HG03025 (cell line): ENCODE data around the gene FXYD7.
"Not testable (repeated sequence)": the region's sequence is repeated elsewhere in the genome, so short reads cannot be mapped to it uniquely, and the experiment has no call there.

ENCODE experiments used
- ATAC-seq: cut with Tn5 transposase; IDR thresholded peaks from one replicate; pipeline ENCODE4 v1.9.1; 2021; ENCODE audit warnings: mild to moderate bottlenecking, moderate library complexity; ENCODE audit not compliant: unreplicated experiment, low FRiP score

Gene FXYD7, protein sequence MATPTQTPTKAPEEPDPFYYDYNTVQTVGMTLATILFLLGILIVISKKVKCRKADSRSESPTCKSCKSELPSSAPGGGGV

GRCh38 chr19:35143231-35143715, at the start of gene FXYD7:
TSS of gene FXYD7 (plus strand) at chr19:35143255. CDS start at chr19:35143334, 79 bp downstream.
- ATAC-seq = no peak

DNA sequence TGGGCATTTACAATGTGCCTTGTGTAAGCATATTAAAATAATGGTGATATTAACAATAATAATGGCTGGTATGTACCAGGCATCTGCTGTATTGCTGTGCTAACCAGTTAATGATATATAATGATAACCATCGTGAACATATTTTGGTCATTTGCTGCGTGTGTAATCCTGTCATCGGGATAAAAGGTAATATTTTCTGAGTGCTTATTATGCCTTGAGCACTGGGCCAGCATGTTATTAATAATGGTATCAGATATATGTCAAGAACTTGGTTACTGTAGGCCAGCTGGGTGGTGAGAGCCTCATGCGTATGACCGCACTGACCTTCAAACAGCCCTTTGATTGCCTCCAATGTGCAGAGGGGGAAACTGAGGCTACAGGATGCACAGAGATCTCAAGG, 49.6 kb upstream of the FXYD7 start:
- no peak for ATAC-seq

- no peak for ATAC-seq
These were observed 49.0 kb upstream of the FXYD7 start for GRCh38 chr19:35093941-35094647.

DNA sequence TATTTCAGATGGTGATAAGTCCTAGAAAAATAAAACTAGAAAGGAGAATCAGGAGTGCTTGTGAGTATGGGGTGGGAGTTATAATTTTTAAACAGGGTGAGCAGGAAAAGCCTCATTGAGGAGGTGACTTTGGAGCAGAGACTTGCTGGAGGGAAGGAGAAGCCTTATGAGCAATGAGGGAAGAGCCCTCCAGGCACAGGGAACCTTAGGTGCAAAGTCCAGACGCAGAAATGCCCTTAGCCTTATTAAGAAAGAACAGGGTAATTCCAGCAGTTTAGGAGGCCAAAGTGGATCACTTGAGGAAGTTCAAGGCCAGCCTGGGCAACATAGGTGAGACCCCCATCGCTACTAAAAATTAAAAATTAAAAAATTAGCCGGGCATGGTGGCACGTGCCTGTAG, 48.4 kb upstream of the FXYD7 start:
- no peak for ATAC-seq

GRCh38 chr19:35095667-35096368, 47.2 kb upstream of the FXYD7 start:
- ATAC-seq = no peak

DNA sequence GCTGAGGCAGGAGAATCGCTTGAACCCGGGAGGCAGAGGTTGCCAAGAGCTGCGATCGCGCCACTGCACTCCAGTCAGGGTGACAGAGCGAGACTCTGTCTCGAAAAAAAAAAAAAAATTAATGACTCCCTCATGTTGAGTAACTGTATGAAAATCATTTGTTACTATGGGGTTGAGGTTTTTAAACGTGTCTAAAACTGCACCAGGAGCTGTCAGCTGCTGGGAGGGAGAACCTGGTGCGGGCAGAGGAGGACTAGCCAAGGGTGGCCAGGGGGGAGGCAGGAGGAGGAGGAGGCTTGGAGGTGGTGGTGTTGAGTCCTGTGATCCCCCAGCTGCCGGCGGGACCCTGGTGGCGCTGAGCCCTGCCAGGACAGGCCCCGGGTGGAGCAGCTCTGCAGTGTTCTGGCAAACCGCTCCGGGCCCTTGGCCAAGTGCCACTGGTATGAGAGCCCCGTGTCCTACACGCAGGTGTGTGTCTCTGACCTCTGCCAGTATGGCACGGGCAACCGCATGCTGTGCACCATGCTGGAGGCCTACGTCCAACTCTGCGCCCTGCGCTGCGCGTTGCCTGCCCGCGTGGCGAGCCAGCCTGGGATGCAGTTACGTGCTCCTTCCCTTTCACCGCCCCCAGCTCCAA, 44.5 kb upstream of the FXYD7 start:
- no peak for ATAC-seq

DNA sequence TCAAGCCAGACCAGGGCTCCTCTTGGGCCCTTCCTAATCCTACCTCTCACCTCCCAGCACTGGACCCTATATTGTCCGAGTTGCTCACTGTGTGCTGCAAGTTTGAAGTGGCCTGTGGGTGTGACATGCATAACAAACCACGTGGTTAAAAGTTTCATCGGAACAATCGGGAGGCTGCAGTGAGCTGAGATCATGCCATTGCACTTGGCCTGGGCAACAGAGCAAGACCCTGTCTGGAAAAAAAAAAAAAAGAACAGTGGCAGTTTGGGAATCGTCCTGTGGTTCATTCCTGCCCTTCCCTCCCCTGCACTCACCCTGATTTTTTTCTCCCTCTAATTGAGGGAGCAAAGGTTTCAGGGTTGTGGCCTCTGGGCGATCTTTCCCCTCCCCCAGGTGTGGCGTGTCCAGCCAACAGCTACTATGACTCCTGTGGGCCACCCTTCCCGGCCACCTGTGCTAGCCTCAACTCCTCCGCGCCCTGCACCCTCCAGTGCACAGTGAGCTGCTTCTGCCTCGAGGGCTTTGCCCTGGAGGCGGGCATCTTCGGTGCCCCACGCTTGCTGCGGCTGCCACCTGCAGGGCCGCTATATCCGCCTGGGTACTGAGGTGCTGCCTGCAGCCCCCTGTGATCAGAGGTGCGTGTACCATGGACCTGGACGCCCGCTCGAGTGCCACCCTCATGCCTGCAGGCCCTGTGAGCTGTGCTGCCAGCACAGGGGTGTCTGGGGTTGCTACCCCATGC, 43.7 kb upstream of the FXYD7 start:
- ATAC-seq = no peak

DNA sequence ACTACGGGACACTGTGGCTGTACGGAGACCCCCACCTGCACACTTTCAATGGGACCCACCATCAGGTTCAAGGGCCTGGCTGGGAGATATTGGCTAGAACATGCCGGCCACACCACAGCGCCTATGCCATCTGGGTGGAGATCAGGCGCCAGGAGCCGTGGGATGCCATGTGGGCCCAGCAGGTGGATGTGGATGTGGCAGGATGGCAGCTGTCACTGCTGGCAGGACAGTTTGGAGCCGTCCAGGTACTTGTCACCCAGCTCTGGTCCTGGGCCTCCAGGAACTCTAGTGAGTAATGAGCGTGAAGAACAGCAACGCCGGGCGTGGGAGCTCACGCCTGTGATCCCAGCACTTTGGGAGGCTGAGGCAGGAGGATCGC, 43.2 kb upstream of the FXYD7 start:
- no peak for ATAC-seq

DNA sequence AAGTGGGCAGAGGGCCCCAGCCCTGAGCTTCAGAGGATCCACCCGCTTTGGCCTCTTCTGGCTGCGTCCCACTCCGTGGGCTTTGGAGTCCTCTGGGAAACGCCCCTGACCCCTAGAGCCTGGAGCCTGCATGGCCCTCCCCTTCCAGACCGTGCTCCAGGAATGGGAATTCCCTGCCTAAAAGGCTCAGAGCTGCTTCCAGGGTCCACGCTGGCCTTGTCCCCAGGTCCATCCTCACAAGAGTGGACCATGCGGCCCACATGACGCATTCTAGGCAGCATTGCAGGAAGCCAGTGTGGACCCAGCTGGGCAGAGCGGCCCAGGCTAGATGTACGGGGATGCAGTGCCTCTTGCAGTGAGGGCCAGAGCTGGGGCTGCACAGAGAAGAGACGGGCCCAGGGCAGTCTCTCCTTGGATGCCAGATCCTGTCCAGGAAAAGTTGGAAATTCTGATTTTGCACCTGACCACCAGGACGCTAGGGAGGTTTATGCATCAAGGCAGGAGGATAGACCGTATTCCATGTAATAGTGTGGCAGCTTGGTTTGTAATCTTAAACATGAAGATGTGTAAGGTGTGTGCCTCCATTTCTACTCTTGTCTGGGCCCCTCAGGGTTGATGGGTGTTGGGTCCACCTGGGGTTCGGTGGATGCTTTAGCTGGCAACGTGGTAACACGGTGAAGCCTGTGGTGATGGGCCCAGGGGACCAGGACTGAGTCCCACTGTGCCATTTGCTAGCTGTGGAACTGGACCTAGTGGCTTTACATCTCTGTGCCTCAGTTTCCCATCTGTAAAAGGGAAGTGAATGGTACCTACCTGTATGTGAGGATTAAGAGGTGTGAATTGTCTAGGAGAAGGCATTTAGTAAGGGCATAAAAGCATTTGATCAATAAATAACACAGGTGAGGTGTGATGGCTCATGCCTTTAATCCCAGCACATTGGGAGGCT, 42.2 kb upstream of the FXYD7 start:
- no peak for ATAC-seq

- ATAC-seq = not testable (repeated sequence)
These were observed 41.1 kb upstream of the FXYD7 start for GRCh38 chr19:35101949-35102348.

DNA sequence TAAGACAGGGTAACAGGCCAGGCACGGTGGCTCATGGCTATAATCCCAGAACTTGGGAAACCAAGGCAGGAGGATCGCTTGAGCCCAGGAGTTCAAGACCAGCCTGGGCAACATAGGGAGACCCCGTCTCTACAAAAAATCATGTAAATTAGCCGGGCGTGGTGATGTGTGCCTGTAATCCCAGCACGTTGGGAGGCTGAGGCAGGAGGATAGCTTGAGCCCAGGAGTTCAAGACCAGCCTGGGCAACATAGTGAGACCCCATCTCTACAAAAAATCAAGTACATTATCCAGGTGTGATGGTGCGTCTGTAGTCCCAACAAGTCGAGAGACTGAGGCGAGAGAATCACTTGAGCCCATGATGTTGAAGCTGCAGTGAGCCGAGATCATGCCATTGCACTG, 39.4 kb upstream of the FXYD7 start:
- not testable (repeated sequence) for ATAC-seq

DNA sequence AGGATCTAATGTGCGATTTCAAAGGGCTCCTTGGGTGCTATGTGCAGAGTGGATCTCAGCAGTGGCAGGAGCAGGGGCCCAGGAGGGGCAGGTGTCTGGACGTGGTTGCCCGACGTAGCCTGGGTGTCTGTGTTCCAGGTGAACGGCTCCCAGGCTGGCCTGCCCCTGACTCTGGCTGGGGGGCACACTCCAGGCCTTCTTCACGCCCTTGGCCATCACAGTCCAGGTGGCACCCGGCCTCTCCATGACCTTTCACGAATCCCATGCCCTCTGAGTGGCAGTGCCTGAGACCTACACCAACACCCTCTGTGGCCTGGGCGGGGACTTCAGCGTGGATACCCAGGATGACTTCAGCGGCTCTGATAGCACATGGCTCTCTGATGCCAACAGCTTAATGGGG, 38.7 kb upstream of the FXYD7 start:
- no peak for ATAC-seq

DNA sequence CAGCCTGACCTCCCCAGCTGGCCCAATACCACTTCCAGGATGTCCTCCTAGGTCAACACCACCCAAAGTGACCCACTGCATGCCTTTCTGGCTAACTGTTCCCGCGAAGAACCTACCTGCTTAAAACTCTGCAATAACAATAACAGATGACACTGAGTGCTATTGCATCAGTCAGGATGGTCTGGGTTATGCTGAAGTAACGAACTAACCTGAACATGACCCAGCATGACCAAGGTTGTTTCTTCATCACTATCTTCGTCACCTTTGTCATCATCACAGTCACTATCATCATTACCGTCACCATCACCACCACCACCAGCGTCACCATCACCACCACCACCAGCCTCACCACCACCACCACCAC, 38.0 kb upstream of the FXYD7 start:
- ATAC-seq = no peak

- ATAC-seq = no peak
These were observed 37.4 kb upstream of the FXYD7 start for GRCh38 chr19:35105411-35106290.

GRCh38 chr19:35106291-35106583, 36.8 kb upstream of the FXYD7 start:
- ATAC-seq = no peak

DNA sequence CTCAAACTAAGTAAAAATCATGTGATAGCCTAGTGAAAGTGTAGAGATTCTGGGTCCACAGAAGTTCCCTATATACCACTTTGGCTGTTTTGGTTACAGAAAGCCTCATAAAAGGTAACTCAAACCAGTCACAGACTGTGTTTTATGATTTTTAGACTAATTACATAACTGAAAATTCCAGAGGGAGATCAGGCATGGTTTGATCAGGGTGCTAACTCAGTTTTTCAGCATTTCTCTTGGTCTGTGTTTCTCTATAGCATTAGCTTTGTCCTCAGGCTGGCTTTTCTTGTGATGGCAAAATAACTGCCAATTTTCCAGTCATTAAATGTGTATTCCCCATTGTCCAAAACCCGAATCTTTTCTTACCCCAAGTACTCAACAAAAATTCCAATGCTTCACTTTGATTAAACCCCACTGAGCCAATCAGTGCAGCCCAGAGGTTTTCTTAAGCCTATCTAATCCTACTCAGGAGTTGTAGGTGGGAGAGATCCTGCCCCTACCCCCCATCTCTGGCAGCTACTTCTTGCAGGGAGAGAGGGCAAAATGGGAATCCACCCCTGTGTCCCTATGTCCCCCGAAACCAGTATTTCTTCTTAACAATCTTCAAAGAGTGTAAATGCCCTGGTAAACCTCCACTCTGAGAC, 36.0 kb upstream of the FXYD7 start:
- ATAC-seq = no peak

DNA sequence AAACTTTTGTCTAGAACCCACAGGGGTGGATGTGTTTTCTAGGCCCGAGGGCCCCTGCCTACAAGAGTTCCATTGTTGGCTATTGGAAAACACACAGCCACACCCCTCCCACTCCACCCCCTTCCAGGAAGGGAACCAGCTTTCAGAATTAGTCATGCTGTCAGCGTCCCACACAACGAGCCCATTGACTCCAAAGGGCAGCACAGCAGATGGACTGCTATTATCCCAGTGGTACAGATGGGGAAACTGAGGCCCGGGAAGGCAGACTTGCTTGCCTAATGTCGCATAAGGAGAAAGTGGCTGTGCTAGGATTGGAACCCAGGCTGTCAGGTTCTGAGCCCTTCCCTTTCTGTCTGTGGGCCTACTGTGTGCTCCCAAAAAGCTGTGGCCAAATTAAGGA, 35.5 kb upstream of the FXYD7 start:
- no peak for ATAC-seq

DNA sequence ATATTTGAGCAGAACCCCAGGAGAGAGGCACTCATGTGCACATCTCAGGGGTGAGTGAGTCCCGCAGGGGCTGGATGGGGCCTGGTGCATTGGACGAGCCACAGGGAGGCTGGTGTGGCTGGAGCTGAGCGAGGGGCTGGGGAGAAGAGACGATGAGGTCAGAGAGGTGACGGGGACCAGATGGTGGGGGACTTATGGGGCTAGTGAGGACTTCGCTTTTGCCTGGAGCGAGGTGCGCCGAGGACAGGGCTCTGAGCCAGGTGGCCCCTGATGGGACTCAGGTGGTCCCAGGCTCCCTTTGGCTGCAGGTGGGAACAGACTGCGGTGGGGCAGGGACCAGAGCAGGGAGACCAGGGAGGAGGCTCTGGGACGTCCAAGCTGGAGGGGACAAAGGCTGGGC, 34.3 kb upstream of the FXYD7 start:
- ATAC-seq = no peak
